ENCODE data around the gene TRIM46.

Gene TRIM46

GRCh38 chr1:155171836-155172731 is 1.6 kb upstream of the TRIM46 start:
- Histone ChIP-seq H3K36me3 (ENCODE audit: control insufficient read depth in 2 of 2, insufficient read depth in 2 of 2, low read length in 2 of 2) (peaks cover 13 to 16% of the 10 kb centered on the region in 2 donors), H3K27ac (ENCODE audit: low read depth in 2 of 2, low read length in 2 of 2) (peak overlapping the region; percentile 85 to 92), H3K4me3 (ENCODE audit: low read length in 2 of 2) (peak overlapping the region; percentile 86 to 94), H3K9me3 (ENCODE audit: control insufficient read depth in 2 of 2, low read length in 2 of 2) (no peaks in the 10 kb centered on the region), H3K4me1 (ENCODE audit: control insufficient read depth in 2 of 2, insufficient read depth in 2 of 2, low read length in 2 of 2) (peaks cover 23 to 26% of the 10 kb centered on the region in 2 donors), H3K27me3 (ENCODE audit: control insufficient read depth in 2 of 2, insufficient read depth in 2 of 2, low read length in 2 of 2) (peaks cover 0 to 3% of the 10 kb centered on the region in 2 donors), H3K9ac (ENCODE audit: low read depth in 1 of 2, low read length in 2 of 2) (peak overlapping the region; percentile 85 to 92)

- Histone ChIP-seq H3K36me3 (ENCODE audit: control insufficient read depth in 2 of 2, insufficient read depth in 2 of 2, low read length in 2 of 2) (peaks cover 13 to 16% of the 10 kb centered on the region in 2 donors), H3K4me1 (ENCODE audit: control insufficient read depth in 2 of 2, insufficient read depth in 2 of 2, low read length in 2 of 2) (peaks cover 18 to 22% of the 10 kb centered on the region in 2 donors), H3K9ac (ENCODE audit: low read depth in 1 of 2, low read length in 2 of 2) (peak within 1 kb of the TSS; percentile 85 to 92), H3K27ac (ENCODE audit: low read depth in 2 of 2, low read length in 2 of 2) (peak within 1 kb of the TSS; percentile 85 to 92), H3K4me3 (ENCODE audit: low read length in 2 of 2) (peak within 1 kb of the TSS; percentile 86 to 94), H3K9me3 (ENCODE audit: control insufficient read depth in 2 of 2, low read length in 2 of 2) (no peaks in the 10 kb centered on the region), H3K27me3 (ENCODE audit: control insufficient read depth in 2 of 2, insufficient read depth in 2 of 2, low read length in 2 of 2) (peaks cover 0 to 3% of the 10 kb centered on the region in 2 donors)
Observed at GRCh38 chr1:155172732-155173477, 744 bp upstream of the TRIM46 start, which contains the start of gene KRTCAP2. TSS of gene KRTCAP2 (minus strand) at chr1:155173304. CDS start at chr1:155173224, 80 bp downstream.

GRCh38 chr1:155174324-155175280 is 953 bp downstream of the TRIM46 start:
- Histone ChIP-seq H3K9ac (ENCODE audit: low read depth in 1 of 2, low read length in 2 of 2) (no peak overlapping the region), H3K4me3 (ENCODE audit: low read length in 2 of 2) (peak overlapping the region in 1 of 2 donors; percentile 86), H3K4me1 (ENCODE audit: control insufficient read depth in 2 of 2, insufficient read depth in 2 of 2, low read length in 2 of 2) (peaks cover 18 to 24% of the 10 kb centered on the region in 2 donors), H3K36me3 (ENCODE audit: control insufficient read depth in 2 of 2, insufficient read depth in 2 of 2, low read length in 2 of 2) (peaks cover 5 to 7% of the 10 kb centered on the region in 2 donors), H3K27ac (ENCODE audit: low read depth in 2 of 2, low read length in 2 of 2) (no peak overlapping the region), H3K9me3 (ENCODE audit: control insufficient read depth in 2 of 2, low read length in 2 of 2) (no peaks in the 10 kb centered on the region), H3K27me3 (ENCODE audit: control insufficient read depth in 2 of 2, insufficient read depth in 2 of 2, low read length in 2 of 2) (peaks cover 0 to 3% of the 10 kb centered on the region in 2 donors)

GRCh38 chr1:155175281-155175926 is 1.8 kb downstream of the TRIM46 start:
- H3K4me3 ChIP-seq (ENCODE audit: low read length in 2 of 2), result no peak overlapping the region
- no peak overlapping the region for H3K27ac ChIP-seq (ENCODE audit: low read depth in 2 of 2, low read length in 2 of 2)
- no peak overlapping the region for H3K9ac ChIP-seq (ENCODE audit: low read depth in 1 of 2, low read length in 2 of 2)
- H3K9me3 ChIP-seq (ENCODE audit: control insufficient read depth in 2 of 2, low read length in 2 of 2), result no peaks in the 10 kb centered on the region
- peaks cover under 1 to 1% of the 10 kb centered on the region in 2 donors for H3K36me3 ChIP-seq (ENCODE audit: control insufficient read depth in 2 of 2, insufficient read depth in 2 of 2, low read length in 2 of 2)
- H3K27me3 ChIP-seq (ENCODE audit: control insufficient read depth in 2 of 2, insufficient read depth in 2 of 2, low read length in 2 of 2), result peaks cover 0 to 3% of the 10 kb centered on the region in 2 donors
- H3K4me1 ChIP-seq (ENCODE audit: control insufficient read depth in 2 of 2, insufficient read depth in 2 of 2, low read length in 2 of 2), result peaks cover 18 to 24% of the 10 kb centered on the region in 2 donors

- Histone ChIP-seq H3K9ac (ENCODE audit: low read depth in 1 of 2, low read length in 2 of 2) (no peak overlapping the region), H3K9me3 (ENCODE audit: control insufficient read depth in 2 of 2, low read length in 2 of 2) (no peaks in the 10 kb centered on the region), H3K27me3 (ENCODE audit: control insufficient read depth in 2 of 2, insufficient read depth in 2 of 2, low read length in 2 of 2) (peaks cover 0 to 3% of the 10 kb centered on the region in 2 donors), H3K27ac (ENCODE audit: low read depth in 2 of 2, low read length in 2 of 2) (no peak overlapping the region), H3K4me3 (ENCODE audit: low read length in 2 of 2) (no peak overlapping the region), H3K36me3 (ENCODE audit: control insufficient read depth in 2 of 2, insufficient read depth in 2 of 2, low read length in 2 of 2) (no peaks in the 10 kb centered on the region), H3K4me1 (ENCODE audit: control insufficient read depth in 2 of 2, insufficient read depth in 2 of 2, low read length in 2 of 2) (peaks cover 18 to 24% of the 10 kb centered on the region in 2 donors)
Observed at GRCh38 chr1:155175927-155176371, 2.3 kb downstream of the TRIM46 start.

GRCh38 chr1:155176544-155177071 is 3.0 kb downstream of the TRIM46 start:
- Histone ChIP-seq H3K9ac (ENCODE audit: low read depth in 1 of 2, low read length in 2 of 2) (no peak overlapping the region), H3K9me3 (ENCODE audit: control insufficient read depth in 2 of 2, low read length in 2 of 2) (no peaks in the 10 kb centered on the region), H3K4me3 (ENCODE audit: low read length in 2 of 2) (no peak overlapping the region), H3K36me3 (ENCODE audit: control insufficient read depth in 2 of 2, insufficient read depth in 2 of 2, low read length in 2 of 2) (no peaks in the 10 kb centered on the region), H3K27ac (ENCODE audit: low read depth in 2 of 2, low read length in 2 of 2) (no peak overlapping the region), H3K27me3 (ENCODE audit: control insufficient read depth in 2 of 2, insufficient read depth in 2 of 2, low read length in 2 of 2) (peaks cover 0 to 3% of the 10 kb centered on the region in 2 donors), H3K4me1 (ENCODE audit: control insufficient read depth in 2 of 2, insufficient read depth in 2 of 2, low read length in 2 of 2) (peaks cover 20 to 24% of the 10 kb centered on the region in 2 donors)

- H3K36me3 ChIP-seq (ENCODE audit: control insufficient read depth in 2 of 2, insufficient read depth in 2 of 2, low read length in 2 of 2), result no peaks in the 10 kb centered on the region
- H3K9ac ChIP-seq (ENCODE audit: low read depth in 1 of 2, low read length in 2 of 2), result peak overlapping the region in 1 of 2 donors; percentile 32
- H3K27me3 ChIP-seq (ENCODE audit: control insufficient read depth in 2 of 2, insufficient read depth in 2 of 2, low read length in 2 of 2), result peaks cover 0 to 3% of the 10 kb centered on the region in 2 donors
- no peak overlapping the region for H3K4me3 ChIP-seq (ENCODE audit: low read length in 2 of 2)
- H3K9me3 ChIP-seq (ENCODE audit: control insufficient read depth in 2 of 2, low read length in 2 of 2), result no peaks in the 10 kb centered on the region
- no peak overlapping the region for H3K27ac ChIP-seq (ENCODE audit: low read depth in 2 of 2, low read length in 2 of 2)
- peaks cover 16 to 20% of the 10 kb centered on the region in 2 donors for H3K4me1 ChIP-seq (ENCODE audit: control insufficient read depth in 2 of 2, insufficient read depth in 2 of 2, low read length in 2 of 2)
Observed at GRCh38 chr1:155177192-155177917, 3.7 kb downstream of the TRIM46 start.

GRCh38 chr1:155177918-155178281 is 4.3 kb downstream of the TRIM46 start:
- no peak overlapping the region for H3K9ac ChIP-seq (ENCODE audit: low read depth in 1 of 2, low read length in 2 of 2)
- no peaks in the 10 kb centered on the region for H3K9me3 ChIP-seq (ENCODE audit: control insufficient read depth in 2 of 2, low read length in 2 of 2)
- H3K4me1 ChIP-seq (ENCODE audit: control insufficient read depth in 2 of 2, insufficient read depth in 2 of 2, low read length in 2 of 2), result peaks cover 13 to 16% of the 10 kb centered on the region in 2 donors
- H3K27ac ChIP-seq (ENCODE audit: low read depth in 2 of 2, low read length in 2 of 2), result no peak overlapping the region
- no peaks in the 10 kb centered on the region for H3K36me3 ChIP-seq (ENCODE audit: control insufficient read depth in 2 of 2, insufficient read depth in 2 of 2, low read length in 2 of 2)
- H3K4me3 ChIP-seq (ENCODE audit: low read length in 2 of 2), result peak overlapping the region in 1 of 2 donors; percentile 7
- peaks cover 0 to 3% of the 10 kb centered on the region in 2 donors for H3K27me3 ChIP-seq (ENCODE audit: control insufficient read depth in 2 of 2, insufficient read depth in 2 of 2, low read length in 2 of 2)

Data from mucosa of rectum (tissue), 2 donors.